SIG-M5 treated with dmso at 0.1 percent for 504 hours (cell line): ENCODE measurements around the gene ZNF500.

Experiments used
- DNase-seq: peaks from one replicate; lab custom pipeline; 2025; ENCODE audit not compliant: unreplicated experiment; lab: John Stamatoyannopoulos, UW

ZNF500 gene

GRCh38 chr16:4766875-4767628 is at the start of gene ZNF500:
Gene ZNF500 (minus strand): TSS chr16:4767162. CDS start chr16:4765978, 1,184 bp downstream.
- peak; percentile 84 for DNase-seq

- DNase-seq = no peak
These were observed 47.7 kb upstream of the ZNF500 start for GRCh38 chr16:4814542-4815173.

GRCh38 chr16:4814046-4814445 is 47.1 kb upstream of the ZNF500 start:
- no peak for DNase-seq

- no peak for DNase-seq
These were observed 46.5 kb upstream of the ZNF500 start for GRCh38 chr16:4813251-4814003.

- DNase-seq = no peak
These were observed 44.8 kb upstream of the ZNF500 start for GRCh38 chr16:4811773-4812172.

GRCh38 chr16:4811242-4811641 is 44.3 kb upstream of the ZNF500 start:
- DNase-seq = no peak

- no peak for DNase-seq
These were observed 39.3 kb upstream of the ZNF500 start for GRCh38 chr16:4806280-4806679.

- no peak for DNase-seq
These were observed 38.3 kb upstream of the ZNF500 start for GRCh38 chr16:4805231-4805630.

- no peak for DNase-seq
These were observed 37.2 kb upstream of the ZNF500 start for GRCh38 chr16:4803898-4804762.

GRCh38 chr16:4803401-4803844 is 36.5 kb upstream of the ZNF500 start:
- DNase-seq = peak; percentile 55

GRCh38 chr16:4802659-4803287 is 35.8 kb upstream of the ZNF500 start:
- DNase-seq = peak; percentile 87

GRCh38 chr16:4801962-4802658 is 35.1 kb upstream of the ZNF500 start, which contains the start of gene ROGDI:
Gene ROGDI (minus strand): TSS chr16:4802633. CDS start chr16:4802571, 62 bp downstream.
- peak; percentile 67 for DNase-seq

GRCh38 chr16:4801051-4801961 is 34.3 kb upstream of the ZNF500 start:
- no peak for DNase-seq

- peak; percentile 21 for DNase-seq
These were observed 33.5 kb upstream of the ZNF500 start for GRCh38 chr16:4800290-4801041.

- no peak for DNase-seq
These were observed 32.4 kb upstream of the ZNF500 start for GRCh38 chr16:4799171-4799855.

GRCh38 chr16:4798456-4798855 is 31.5 kb upstream of the ZNF500 start:
- no peak for DNase-seq

- DNase-seq = no peak
These were observed 30.9 kb upstream of the ZNF500 start for GRCh38 chr16:4797805-4798252.
